OCI-LY1 (cell line): ENCODE measurements around the gene CTDSPL.
A peak's percentile ranks its signal among the peaks of the same experiment; 100 is the strongest.

ENCODE experiments used
- H2AFZ ChIP-seq: fragments of 200-600 bp; sonication (generic), shearing (Covaris generic); 2 replicates; pipeline ENCODE4 v1.6.0; 2014; ENCODE audit warnings: antibody characterized with exemption, mild to moderate bottlenecking, low read length
- H3F3A ChIP-seq: fragments of 200-600 bp; sonication (generic), shearing (Covaris generic); 2 replicates; pipeline ENCODE4 v1.6.0; 2014; ENCODE audit warnings: mild to moderate bottlenecking, antibody characterized with exemption, low read length, moderate library complexity; ENCODE audit not compliant: insufficient read depth
- H3K27ac ChIP-seq: fragments of 200-600 bp; sonication (generic); 2 replicates; pipeline ENCODE4 v1.5.1; 2014; ENCODE audit warnings: low read length, mixed run types, mild to moderate bottlenecking, low read depth; ENCODE audit not compliant: poor library complexity, severe bottlenecking
- H3K27me3 ChIP-seq: fragments of 200-600 bp; sonication (generic); 2 replicates; pipeline ENCODE4 v1.6.0; 2014; ENCODE audit warnings: antibody characterized with exemption, mild to moderate bottlenecking, low read length, moderate library complexity; ENCODE audit not compliant: insufficient read depth
- H3K36me3 ChIP-seq: fragments of 200-600 bp; sonication (generic); 2 replicates; pipeline ENCODE4 v1.6.1; 2014; ENCODE audit warnings: mild to moderate bottlenecking, antibody characterized with exemption, low read length, moderate library complexity, mixed read lengths; ENCODE audit not compliant: insufficient read depth
- H3K4me1 ChIP-seq: fragments of 200-600 bp; sonication (generic); 2 replicates; pipeline ENCODE4 v1.5.1; 2014; ENCODE audit warnings: mild to moderate bottlenecking, low read length, moderate library complexity; ENCODE audit not compliant: insufficient read depth, severe bottlenecking
- H3K4me2 ChIP-seq: fragments of 200-600 bp; sonication (generic), shearing (Covaris generic); 2 replicates; pipeline ENCODE4 v1.6.1; 2014; ENCODE audit warnings: low read length
- H3K4me3 ChIP-seq: fragments of 200-600 bp; sonication (generic); 2 replicates; pipeline ENCODE4 v1.5.1; 2014; ENCODE audit warnings: low read length, low read depth, mild to moderate bottlenecking, mixed read lengths; ENCODE audit not compliant: poor library complexity, severe bottlenecking
- H3K79me2 ChIP-seq: fragments of 200-600 bp; shearing (Covaris generic); 2 replicates; pipeline ENCODE4 v1.6.1; 2016; ENCODE audit warnings: mixed run types, low read length, mixed read lengths; ENCODE audit not compliant: insufficient read depth
- H3K9ac ChIP-seq: fragments of 200-600 bp; sonication (generic), shearing (Covaris generic); 2 replicates; pipeline ENCODE4 v1.6.1; 2014; ENCODE audit warnings: mild to moderate bottlenecking, low read length, mixed read lengths
- H3K9me2 ChIP-seq: fragments of 200-600 bp; sonication (generic), shearing (Covaris generic); 2 replicates; pipeline ENCODE4 v1.6.1; 2014; ENCODE audit warnings: low read depth, mild to moderate bottlenecking, low read length, mixed read lengths
- H3K9me3 ChIP-seq: fragments of 200-600 bp; shearing (Covaris generic); 2 replicates; pipeline ENCODE4 v1.6.1; 2014; ENCODE audit warnings: low read length, mixed read lengths
- H4K20me1 ChIP-seq: fragments of 200-600 bp; sonication (generic), shearing (Covaris generic); 2 replicates; pipeline ENCODE4 v1.6.0; 2016; ENCODE audit warnings: mild to moderate bottlenecking, low read length; ENCODE audit not compliant: insufficient read depth
- CTCF ChIP-seq: fragments of 200-600 bp; sonication (generic), shearing (Covaris generic); IDR thresholded peaks from 2 replicates; pipeline ENCODE4 v1.5.1; 2017; ENCODE audit warnings: mild to moderate bottlenecking, antibody characterized with exemption, low read length, moderate library complexity, mixed read lengths
- EZH2 ChIP-seq: fragments of 200-600 bp; sonication (generic), shearing (Covaris generic); IDR thresholded peaks from 2 replicates; pipeline ENCODE4 v1.8.0; 2017; ENCODE audit warnings: borderline replicate concordance, mixed run types, mild to moderate bottlenecking, antibody characterized with exemption, low read length, moderate library complexity, mixed read lengths

The CTDSPL gene

GRCh38 chr3:37892927-37893600 is 31.4 kb downstream of the CTDSPL start:
- H2AFZ ChIP-seq: no peak overlapping the region; the same call in 1 of the 2 replicates
- no peaks in the 10 kb centered on the region for H4K20me1 ChIP-seq
- no peaks in the 10 kb centered on the region for H3K9me2 ChIP-seq
- no peaks in the 10 kb centered on the region for H3K36me3 ChIP-seq
- no peaks in the 10 kb centered on the region for H3F3A ChIP-seq
- H3K27ac ChIP-seq: peak overlapping the region; percentile 67
- H3K79me2 ChIP-seq: no peaks in the 10 kb centered on the region
- H3K4me1 ChIP-seq: peaks cover 85% of the 10 kb centered on the region
- no peak for TF ChIP-seq EZH2
- no peak for TF ChIP-seq CTCF
- H3K9ac ChIP-seq: peak overlapping the region; percentile 25; the same call in 1 of the 2 replicates
- H3K4me3 ChIP-seq: no peak overlapping the region
- H3K9me3 ChIP-seq: no peaks in the 10 kb centered on the region
- H3K4me2 ChIP-seq: peak overlapping the region; percentile 39; the same call in 1 of the 2 replicates
- H3K27me3 ChIP-seq: no peaks in the 10 kb centered on the region

GRCh38 chr3:37896827-37897226 is 35.1 kb downstream of the CTDSPL start:
- no peak overlapping the region for H3K4me2 ChIP-seq
- no peaks in the 10 kb centered on the region for H3K79me2 ChIP-seq
- no peaks in the 10 kb centered on the region for H3K36me3 ChIP-seq
- no peaks in the 10 kb centered on the region for H3F3A ChIP-seq
- H3K9me3 ChIP-seq: no peaks in the 10 kb centered on the region
- H3K9me2 ChIP-seq: no peaks in the 10 kb centered on the region
- peak overlapping the region; percentile 50; the same call in 1 of the 2 replicates for H2AFZ ChIP-seq
- TF ChIP-seq EZH2 (no peak), CTCF (no peak)
- no peaks in the 10 kb centered on the region for H3K27me3 ChIP-seq
- no peaks in the 10 kb centered on the region for H4K20me1 ChIP-seq
- no peak overlapping the region; the same call in 1 of the 2 replicates for H3K9ac ChIP-seq
- peaks cover 53% of the 10 kb centered on the region for H3K4me1 ChIP-seq
- peak overlapping the region; percentile 28 for H3K27ac ChIP-seq
- H3K4me3 ChIP-seq: no peak overlapping the region

- Histone ChIP-seq H3K27ac (no peak overlapping the region), H3K9me3 (no peaks in the 10 kb centered on the region), H3K4me1 (peaks cover 51% of the 10 kb centered on the region), H3K27me3 (no peaks in the 10 kb centered on the region), H3K4me2 (no peak overlapping the region), H3K4me3 (no peak overlapping the region), H2AFZ (peak overlapping the region; percentile 49; the same call in 1 of the 2 replicates), H4K20me1 (no peaks in the 10 kb centered on the region), H3K9me2 (no peaks in the 10 kb centered on the region), H3F3A (no peaks in the 10 kb centered on the region), H3K9ac (no peak overlapping the region), H3K79me2 (no peaks in the 10 kb centered on the region), H3K36me3 (no peaks in the 10 kb centered on the region)
- TF ChIP-seq EZH2: no peak
- no peak for TF ChIP-seq CTCF
These were observed 36.1 kb downstream of the CTDSPL start for GRCh38 chr3:37897763-37898162.
